Islet precursor cell (in vitro differentiated cells): ENCODE data around the gene CHAF1A.

ENCODE experiments used
- DNase-seq: peaks from one replicate; pipeline ENCODE4 v3.0.0-alpha.2; 2018

CHAF1A gene

DNA sequence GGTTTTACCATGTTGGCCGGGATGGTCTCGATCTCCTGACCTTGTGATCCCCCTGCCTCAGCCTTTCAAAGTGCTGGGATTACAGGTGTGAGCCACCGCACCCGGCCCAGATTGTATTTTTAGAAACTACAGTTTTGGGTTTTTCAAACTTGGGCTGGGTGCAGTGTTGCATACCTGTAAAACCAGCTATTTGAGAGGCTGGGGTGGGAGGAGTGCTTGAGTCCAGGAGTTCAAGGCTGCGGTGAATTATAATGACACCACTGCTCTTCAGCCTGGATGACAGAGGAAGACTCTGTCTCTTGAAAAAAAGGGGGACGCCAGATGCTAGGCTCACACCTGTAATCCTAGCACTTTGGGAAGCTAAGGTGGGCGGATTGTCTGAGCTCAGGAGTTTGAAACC is 4.2 kb downstream of the CHAF1A start:
- no peak for DNase-seq

- DNase-seq: no peak
Measured at GRCh38 chr19:4409123-4409933, 6.9 kb downstream of the CHAF1A start.

GRCh38 chr19:4413588-4413987 is 11.1 kb downstream of the CHAF1A start:
- DNase-seq: no peak

DNA sequence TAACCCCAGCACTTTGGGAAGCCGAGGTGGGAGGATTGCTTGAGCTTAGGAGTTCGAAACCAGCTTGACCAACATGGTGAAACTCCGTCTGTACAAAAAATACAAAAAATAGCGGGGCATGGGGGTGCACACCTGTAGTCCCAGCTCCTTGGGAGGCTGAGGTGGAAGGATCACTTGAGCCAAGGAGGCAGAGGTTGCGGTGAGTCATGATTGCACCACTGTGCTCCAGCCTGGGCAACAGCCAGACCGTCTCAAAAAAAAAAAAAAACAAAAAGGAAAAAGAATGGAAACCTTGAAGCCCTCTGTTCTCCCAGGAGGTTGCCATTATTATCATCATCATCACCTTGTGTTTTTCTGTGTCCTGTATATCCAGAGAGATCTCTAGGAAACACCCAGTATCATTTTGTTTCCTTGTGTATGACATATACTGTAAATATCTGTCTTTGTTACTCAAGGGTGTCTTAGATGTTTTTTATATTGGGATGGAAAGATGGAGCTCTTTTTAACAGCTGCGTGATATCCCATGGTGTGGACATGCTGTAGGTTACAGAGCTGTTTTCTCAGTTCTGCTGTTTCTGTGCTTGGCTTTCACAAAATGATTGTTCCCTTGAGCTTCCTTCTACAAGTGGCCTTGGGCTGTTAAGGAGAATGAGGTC is 11.8 kb downstream of the CHAF1A start:
- DNase-seq: no peak

GRCh38 chr19:4414800-4415321 is 12.4 kb downstream of the CHAF1A start:
- DNase-seq: no peak

- DNase-seq: no peak
Measured at GRCh38 chr19:4415352-4415751, 12.9 kb downstream of the CHAF1A start.

GRCh38 chr19:4416268-4416667 is 13.8 kb downstream of the CHAF1A start:
- DNase-seq: no peak

DNA sequence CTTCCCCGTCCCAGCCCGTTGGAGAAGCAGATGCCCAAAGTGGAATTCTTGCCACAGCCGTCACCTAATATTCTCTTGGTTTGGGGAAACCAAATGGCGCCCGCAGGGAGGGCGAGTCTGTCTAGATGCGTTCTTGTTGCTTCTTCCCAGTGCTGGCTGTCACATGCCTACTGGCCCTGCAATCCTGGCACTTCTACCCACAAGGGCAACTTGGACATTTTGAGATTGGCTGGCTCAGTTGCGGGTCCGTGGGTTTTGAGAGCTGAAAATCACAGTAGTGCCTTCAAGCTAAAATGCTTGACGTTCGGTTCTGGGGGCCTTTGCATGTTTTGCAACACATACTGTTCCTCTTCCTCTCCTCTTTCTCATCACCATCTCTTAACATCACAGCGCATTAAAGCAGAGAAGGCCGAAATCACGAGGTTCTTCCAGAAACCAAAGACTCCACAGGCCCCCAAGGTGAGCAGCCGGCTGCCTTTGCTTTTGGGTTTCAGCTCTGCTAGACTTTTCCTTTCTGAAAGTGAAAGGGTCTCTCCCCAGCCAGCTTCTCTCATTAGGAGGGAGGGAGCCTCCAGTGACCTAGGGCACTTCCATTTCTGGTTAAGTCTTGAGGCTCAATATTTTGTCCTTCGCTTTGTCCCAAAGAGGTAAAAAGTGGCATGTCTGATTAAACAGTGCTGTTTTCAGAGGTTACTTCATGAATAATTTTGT is 21.1 kb downstream of the CHAF1A start:
- DNase-seq: no peak

- no peak for DNase-seq
Measured at GRCh38 chr19:4425537-4425936, 23.1 kb downstream of the CHAF1A start.

GRCh38 chr19:4428326-4428975 is 26.0 kb downstream of the CHAF1A start:
- DNase-seq: no peak

- no peak for DNase-seq
Measured at GRCh38 chr19:4429256-4429655, 26.8 kb downstream of the CHAF1A start.

GRCh38 chr19:4429771-4430171 is 27.3 kb downstream of the CHAF1A start:
- no peak for DNase-seq

- DNase-seq: no peak
Measured at GRCh38 chr19:4430760-4431159, 28.3 kb downstream of the CHAF1A start.

GRCh38 chr19:4431296-4431695 is 28.9 kb downstream of the CHAF1A start:
- no peak for DNase-seq

GRCh38 chr19:4431808-4432674 is 29.6 kb downstream of the CHAF1A start:
- no peak for DNase-seq

DNA sequence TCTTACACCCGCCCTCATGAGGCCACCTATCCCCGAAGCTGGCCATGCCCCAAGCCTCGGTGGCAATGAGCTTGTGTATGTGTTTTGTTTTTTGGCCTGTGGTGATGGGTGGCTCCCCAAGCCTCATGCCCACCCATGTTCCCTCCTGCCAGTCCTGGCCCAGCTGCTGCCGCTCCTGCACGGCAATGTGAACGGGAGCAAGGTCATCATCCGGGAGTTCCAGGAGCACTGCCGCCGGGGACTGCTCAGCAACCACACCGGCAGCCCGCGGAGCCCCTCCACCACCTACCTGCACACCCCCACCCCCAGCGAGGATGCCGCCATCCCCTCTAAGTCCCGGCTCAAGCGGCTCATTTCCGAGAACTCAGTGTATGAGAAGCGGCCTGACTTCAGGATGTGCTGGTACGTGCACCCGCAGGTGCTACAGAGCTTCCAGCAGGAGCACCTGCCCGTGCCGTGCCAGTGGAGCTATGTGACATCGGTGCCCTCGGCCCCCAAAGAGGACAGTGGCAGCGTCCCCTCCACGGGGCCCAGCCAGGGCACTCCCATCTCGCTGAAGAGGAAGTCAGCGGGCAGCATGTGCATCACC is 30.6 kb downstream of the CHAF1A start:
- no peak for DNase-seq

DNA sequence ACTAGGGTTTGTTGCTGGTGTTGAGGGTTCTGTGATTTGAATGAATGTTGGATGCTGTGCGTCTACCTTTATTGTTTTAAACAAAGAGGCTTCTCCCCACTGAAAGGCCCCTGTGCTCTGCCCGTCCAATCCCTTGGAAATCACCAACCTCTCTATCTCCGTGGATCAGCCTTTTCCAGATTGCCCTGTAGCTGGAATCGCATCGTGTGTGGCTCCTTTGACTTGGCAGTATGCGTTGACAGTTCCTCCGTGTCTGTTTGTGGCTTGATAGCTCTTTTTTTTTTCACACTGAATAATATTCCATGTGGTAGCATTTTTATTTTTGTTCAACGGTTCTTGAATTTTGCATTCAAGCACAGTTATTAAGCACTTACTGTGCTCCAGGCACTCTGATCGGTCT is 32.0 kb downstream of the CHAF1A start:
- DNase-seq: no peak

DNA sequence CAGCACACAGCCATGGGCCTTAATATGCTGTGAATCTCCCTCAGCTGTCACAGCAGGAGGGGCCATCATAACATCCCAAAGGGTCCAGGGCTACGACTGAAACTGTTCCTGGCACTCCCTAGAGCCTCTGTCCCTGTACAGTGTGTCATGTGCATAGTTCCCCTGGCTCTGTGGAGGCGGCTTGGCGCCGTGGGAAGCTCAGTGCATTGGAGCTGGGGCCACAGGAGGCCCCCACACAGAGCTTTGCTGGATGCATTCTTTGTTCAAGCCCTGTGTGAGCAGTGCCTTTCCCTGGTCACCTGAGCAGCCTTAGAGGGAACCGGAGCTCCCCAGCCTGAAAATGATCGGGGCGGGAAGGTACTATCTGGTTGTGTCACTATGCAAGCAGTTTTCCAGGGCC is 33.8 kb downstream of the CHAF1A start:
- DNase-seq: no peak

GRCh38 chr19:4437103-4437502 is 34.7 kb downstream of the CHAF1A start:
- no peak for DNase-seq

DNA sequence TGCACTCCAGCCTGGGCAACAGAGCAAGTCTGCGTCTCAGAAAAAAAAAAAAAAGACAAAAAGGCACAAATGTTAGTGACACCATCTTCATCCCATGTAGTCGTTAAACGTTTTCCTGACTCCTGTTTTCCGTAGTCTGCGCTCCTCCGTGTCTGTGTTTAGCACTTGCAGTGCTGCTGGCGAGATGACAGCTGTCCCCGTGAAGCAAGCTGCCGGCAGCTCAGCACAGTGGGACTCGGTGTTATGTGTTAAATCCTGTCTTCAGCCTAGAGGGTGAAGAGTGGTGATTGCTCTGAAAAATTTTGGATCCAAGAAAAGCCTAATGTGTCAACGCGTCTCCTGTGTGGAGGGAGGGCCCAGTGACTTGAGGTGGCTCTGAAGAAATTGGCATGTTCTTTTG is 36.8 kb downstream of the CHAF1A start:
- no peak for DNase-seq

DNA sequence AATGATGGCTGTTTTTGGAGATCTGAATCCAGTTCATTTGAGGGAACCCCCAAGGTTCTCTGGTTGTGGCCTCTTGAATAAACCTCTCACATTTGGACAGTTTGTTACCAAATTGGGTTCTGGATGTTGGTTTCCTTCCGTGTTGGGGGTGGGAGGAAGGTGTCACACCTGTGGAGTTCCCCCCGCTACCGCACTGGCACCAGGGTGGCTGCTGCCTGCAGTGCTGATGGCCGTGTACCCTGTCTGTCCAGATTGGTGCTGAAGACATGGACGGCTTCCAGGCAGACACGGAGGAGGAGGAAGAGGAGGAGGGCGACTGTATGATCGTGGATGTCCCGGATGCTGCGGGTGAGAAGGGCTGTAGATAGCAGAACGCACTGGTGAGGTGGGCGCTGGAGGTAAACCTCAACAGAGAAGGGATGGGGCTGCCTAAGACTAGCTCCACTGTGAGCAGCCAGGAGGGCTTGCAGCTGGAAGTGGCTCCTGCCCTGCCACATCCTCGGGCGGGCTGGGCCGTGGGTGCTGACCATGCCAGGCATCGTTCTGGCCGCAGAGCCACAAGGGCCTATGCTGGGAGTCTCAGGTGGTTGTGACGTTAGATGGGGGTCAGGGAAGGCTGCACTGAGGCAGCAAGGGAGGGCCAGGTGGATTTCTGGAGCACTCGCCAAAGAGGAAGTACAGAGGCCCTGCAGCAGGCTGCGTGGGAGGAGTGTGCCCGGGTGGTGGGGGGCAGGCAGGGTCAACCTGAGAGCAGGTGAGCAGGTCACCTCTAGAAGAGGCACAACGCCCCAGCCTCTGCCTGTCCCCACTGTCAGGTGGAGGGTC is 39.8 kb downstream of the CHAF1A start:
- DNase-seq: no peak
